Measurements from ENCODE around the gene PNPLA6. TPM values are rescaled to one million over a fixed set of nuclear protein-coding genes. Genes with fewer than 3 reads are reported as not detected.
A peak's percentile ranks its signal among the peaks of the same experiment; 100 is the strongest.

Gene PNPLA6
- total and polyA plus RNA-seq, 2 of the 8 experiments (the other 6 are each of a cell fraction or from before 2014, with no cell fraction given) = 55.1 to 121 TPM

GRCh38 chr19:7506385-7507328, 28.9 kb upstream of the PNPLA6 start:
- no peak overlapping the region for H3K23ac ChIP-seq (ENCODE audit: insufficient read length)
- H3K23me2 ChIP-seq (ENCODE audit: low read depth, low read length) = peaks cover 8% of the 10 kb centered on the region; the same call in 1 of the 2 replicates
- no peaks in the 10 kb centered on the region for H3K9me3 ChIP-seq (ENCODE audit: insufficient read depth in 2 of 2, low read depth in 1 of 2, low read length in 1 of 2)
- no peak overlapping the region; the same call in 1 of the 2 replicates for H2BK5ac ChIP-seq (ENCODE audit: low read depth, low read length)
- CTCF ChIA-PET (ENCODE audit: partially characterized antibody) = interaction anchor here (0.6 to 2.2 kb wide), 9 partner anchors 10 to 362 kb away, joined by 3 to 10 read pairs (median 5); a partner anchor contains a TSS
- H3K9ac ChIP-seq (replicated peaks in 1 of 4; ENCODE audit: extremely low read depth in 1 of 4, low read depth in 3 of 4, low read length in 3 of 4) = no peak overlapping the region
- H4K5ac ChIP-seq (ENCODE audit: insufficient read length, low read depth, low read length) = peak overlapping the region; percentile 34
- H3K18ac ChIP-seq (ENCODE audit: extremely low read depth, low read length) = peak overlapping the region; percentile 93
- H3K27me3 ChIP-seq (replicated peaks in 1 of 4; ENCODE audit: control insufficient read depth in 3 of 4, extremely low read depth in 1 of 4, insufficient read depth in 3 of 4, low read length in 3 of 4) = peaks cover 0 to 11% (median 6%) of the 10 kb centered on the region in 4 experiments; a peak in 3 of 7 replicates
- peak; percentile 93 for FAIRE-seq
- no peak overlapping the region for H3K14ac ChIP-seq (ENCODE audit: insufficient read length)
- H4K8ac ChIP-seq (ENCODE audit: extremely low read depth, insufficient read depth, low read length) = no peak overlapping the region; the same call in 1 of the 2 replicates
- H3K4me3 ChIP-seq (ENCODE audit: extremely low read depth in 1 of 4, insufficient read depth in 2 of 4, low read depth in 3 of 4, low read length in 4 of 4) = peak overlapping the region; percentile 25 to 56 (median 36); a peak in 6 of 8 replicates
- no peak overlapping the region for H2BK15ac ChIP-seq (ENCODE audit: low read length)
- POLR2A ChIA-PET (ENCODE audit: partially characterized antibody) = interaction anchor here (0.8 to 2.8 kb wide), 6 partner anchors 9 to 85 kb away, joined by 3 to 12 read pairs (median 4); partner anchors contain the start of genes MCOLN1 and ZNF358
- no peaks in the 10 kb centered on the region for H3K36me3 ChIP-seq (ENCODE audit: control insufficient read depth in 2 of 4, insufficient read depth in 4 of 4, low read length in 3 of 4)
- 58% methylated on average over 17 of the region's 20 CpGs; no CpG with 5 or more reads in 1 of the 2 experiments for whole genome bisulfite sequencing, 2 experiments (ENCODE audit: extremely low coverage in 1 of 2, insufficient coverage in 1 of 2, insufficient read length in 1 of 2, insufficient replicate concordance in 2 of 2, low coverage in 1 of 2, low lambda C conversion rate in 2 of 2, missing lambda C conversion rate in 1 of 2)
- no peaks in the 10 kb centered on the region for H3K79me1 ChIP-seq (ENCODE audit: low read depth, low read length)
- peak overlapping the region; percentile 64 to 77 for H3K4me2 ChIP-seq (ENCODE audit: insufficient read depth in 1 of 2, low read depth in 2 of 2, low read length in 2 of 2)
- peak overlapping the region; percentile 43; the same call in 1 of the 2 replicates for H2BK12ac ChIP-seq (ENCODE audit: low read depth, low read length)
- no peak overlapping the region for H3K4ac ChIP-seq (replicated peaks; ENCODE audit: insufficient read length, low read depth, low read length)
- no peak overlapping the region for H3K27ac ChIP-seq (ENCODE audit: low read depth, low read length)
- no peaks in the 10 kb centered on the region for H3K79me2 ChIP-seq (ENCODE audit: control insufficient read depth in 1 of 2, insufficient read depth in 2 of 2, low read length in 2 of 2)
- peaks cover 0 to 16% (median 12%) of the 10 kb centered on the region in 4 experiments; a peak in 5 of 7 replicates for H3K4me1 ChIP-seq (replicated peaks in 1 of 4; ENCODE audit: control insufficient read depth in 3 of 4, insufficient read depth in 4 of 4, low read length in 3 of 4)
- no peak overlapping the region for H4K91ac ChIP-seq (replicated peaks; ENCODE audit: insufficient read length, low read length)
- H3K56ac ChIP-seq (replicated peaks; ENCODE audit: insufficient read length, low read depth, low read length) = no peak overlapping the region
- peak; percentile 96 to 98 for DNase-seq (ENCODE audit: low read depth in 1 of 2, low spot score in 2 of 2)
- H2AFZ ChIP-seq (ENCODE audit: low read length) = peak overlapping the region; percentile 97; the same call in 1 of the 2 replicates
- no peak overlapping the region for H2AK5ac ChIP-seq (ENCODE audit: low read depth, low read length)
- no peaks in the 10 kb centered on the region for H4K20me1 ChIP-seq (replicated peaks in 1 of 2; ENCODE audit: control insufficient read depth in 1 of 2, insufficient read depth in 2 of 2, low read length in 2 of 2)
- 0 out of 2 replicates have a peak overlapping the region, but pooled peaks have one; percentile 9 for H2BK20ac ChIP-seq (ENCODE audit: low read length)
- no peak overlapping the region for H2BK120ac ChIP-seq (replicated peaks; ENCODE audit: low read depth, low read length)
- TF ChIP-seq RXRA (IDR thresholded peaks at IDR 0.05; ENCODE audit: insufficient read depth, low read depth, low read length) (no peak), TAF1 (IDR thresholded peaks at IDR 0.05; ENCODE audit: low read depth, low read length) (0 out of 2 replicates have a peak, but pooled peaks have one; percentile 3), KDM5A (IDR thresholded peaks at IDR 0.05; ENCODE audit: low read length) (no peak), EGR1 (IDR thresholded peaks at IDR 0.05; ENCODE audit: borderline replicate concordance, low read depth, low read length) (0 out of 2 replicates have a peak, but pooled peaks have one; percentile 36), CBX8 (IDR thresholded peaks at IDR 0.05; ENCODE audit: borderline replicate concordance, low read depth, low read length) (no peak), RBBP5 (IDR thresholded peaks at IDR 0.05; ENCODE audit: borderline replicate concordance, low read depth, low read length) (0 out of 2 replicates have a peak, but pooled peaks have one; percentile 67), EP300 (IDR thresholded peaks at IDR 0.05; ENCODE audit: borderline replicate concordance in 1 of 2, low read depth in 2 of 2, low read length in 2 of 2) (no peak)

All from H1 (cell line).